HG02571 (cell line): ENCODE measurements around the gene FLG.
"Not testable (repeated sequence)": the region's sequence is repeated elsewhere in the genome, so short reads cannot be mapped to it uniquely, and the experiment has no call there.

Source experiments
- ATAC-seq: cut with Tn5 transposase; IDR thresholded peaks from one replicate; pipeline ENCODE4 v1.9.1; 2021; ENCODE audit warnings: mild to moderate bottlenecking, moderate library complexity; ENCODE audit not compliant: unreplicated experiment

The FLG gene

DNA sequence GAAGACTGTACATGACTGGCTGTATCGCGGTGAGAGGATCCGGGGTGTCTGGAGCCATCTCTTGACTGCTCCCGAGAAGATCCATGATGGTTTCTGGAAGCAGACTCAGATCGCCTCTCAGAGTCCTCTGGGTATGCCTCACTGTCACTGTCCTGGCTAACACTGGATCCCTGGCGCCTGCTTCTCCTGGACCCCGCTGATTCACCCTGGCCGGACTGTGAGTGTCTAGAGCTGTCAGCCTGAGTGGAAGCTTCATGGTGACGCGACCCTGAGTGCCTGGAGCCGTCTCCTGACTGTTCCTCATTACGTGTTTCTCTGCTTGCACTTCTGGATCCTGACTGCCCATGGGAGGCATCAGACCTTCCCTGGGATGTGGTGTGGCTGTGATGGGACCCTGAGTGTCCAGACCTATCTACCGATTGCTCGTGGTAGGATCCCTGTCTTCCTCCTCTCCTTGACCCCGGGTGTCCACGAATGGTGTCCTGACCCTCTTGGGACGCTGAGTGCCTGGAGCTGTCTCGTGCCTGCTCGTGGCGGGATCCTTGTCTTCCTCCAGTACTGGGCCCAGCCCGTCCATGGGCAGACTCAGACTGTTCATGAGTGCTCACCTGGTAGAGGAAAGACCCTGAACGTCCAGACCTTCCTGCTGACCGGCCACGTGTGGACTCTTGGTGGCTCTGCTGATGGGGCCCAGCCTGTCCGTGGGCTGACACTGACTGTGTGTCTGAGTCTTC, 21.7 kb downstream of the FLG start:
- ATAC-seq, result not testable (repeated sequence)

DNA sequence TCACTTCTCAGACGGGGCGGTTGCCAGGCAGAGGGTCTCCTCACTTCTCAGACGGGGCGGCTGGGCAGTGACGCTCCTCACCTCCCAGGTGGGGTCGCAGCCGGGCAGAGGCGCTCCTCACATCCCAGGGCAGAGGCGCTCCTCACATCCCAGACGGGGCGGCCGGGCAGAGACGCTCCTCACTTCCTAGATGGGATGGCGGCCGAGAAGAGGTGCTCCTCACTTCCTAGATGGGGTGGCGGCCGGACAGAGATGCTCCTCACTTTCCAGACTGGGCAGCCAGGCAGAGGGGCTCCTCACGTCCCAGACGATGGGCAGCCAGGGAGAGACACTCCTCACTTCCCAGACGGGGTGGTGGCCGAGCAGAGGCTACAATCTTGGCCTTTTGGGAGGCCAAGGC, 68.6 kb downstream of the FLG start:
- ATAC-seq, result not testable (repeated sequence)
